ENCODE results near the gene RGS3. TPM values are rescaled to one million over a fixed set of nuclear protein-coding genes. Genes with fewer than 3 reads are reported as not detected.

RGS3 gene
- total RNA-seq, 1 experiment from 2014 or later, result 39.4 TPM

DNA sequence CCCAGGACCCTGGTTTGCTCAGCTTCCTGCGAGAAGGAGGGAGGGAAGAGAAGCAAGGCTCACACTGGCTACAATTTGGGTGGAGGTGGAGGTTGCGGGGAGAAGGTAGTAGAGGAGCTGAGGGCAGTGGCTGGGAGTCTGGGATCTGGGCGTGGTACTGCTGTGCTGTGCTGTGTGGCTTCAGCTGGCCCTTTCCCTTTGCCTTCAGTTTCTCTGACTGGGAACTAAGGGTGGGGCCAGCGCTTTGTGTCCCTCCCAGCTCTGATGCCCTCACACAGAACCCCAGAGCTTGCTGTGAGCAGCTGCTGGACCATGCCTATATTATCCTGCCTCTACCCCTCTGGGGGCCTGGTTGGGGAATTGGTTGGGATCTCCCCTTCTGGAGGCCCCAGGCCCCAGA, 60.9 kb downstream of the RGS3 start:
- no peak overlapping the region for H3K4me2 ChIP-seq (ENCODE audit: low read length)
- H3K36me3 ChIP-seq (ENCODE audit: control insufficient read depth in 1 of 2, insufficient read depth in 2 of 2, low read length in 2 of 2), result peaks cover 34 to 35% of the 10 kb centered on the region in 2 experiments; a peak in 3 of 4 replicates
- H3K9me2 ChIP-seq (ENCODE audit: insufficient read depth), result no peaks in the 10 kb centered on the region
- no peak overlapping the region for H3K27ac ChIP-seq (ENCODE audit: low read depth, low read length)
- CTCF ChIA-PET, result no interaction called here
- H3K27me3 ChIP-seq (ENCODE audit: insufficient read depth, low read length), result no peaks in the 10 kb centered on the region
- no peak overlapping the region for H2AFZ ChIP-seq (ENCODE audit: low read depth, low read length, poor library complexity, severe bottlenecking)
- BruUV-seq (replicated peaks), result no TSS peak
- intact Hi-C loops (cut with micrococcal nuclease), result no loop called here
- no peaks in the 10 kb centered on the region for H3K9me3 ChIP-seq (ENCODE audit: control insufficient read depth in 1 of 2, insufficient read depth in 1 of 2, low read depth in 1 of 2, low read length in 2 of 2)
- POLR2A ChIA-PET, result no interaction called here
- peaks cover 0 to 4% of the 10 kb centered on the region in 2 experiments; a peak in 1 of 4 replicates for H3K4me1 ChIP-seq (ENCODE audit: control insufficient read depth in 1 of 2, insufficient read depth in 2 of 2, low read length in 2 of 2)
- H3K4me3 ChIP-seq (replicated peaks in 1 of 2; ENCODE audit: low read depth in 1 of 2, low read length in 2 of 2), result no peak overlapping the region
- no peaks in the 10 kb centered on the region for H4K20me1 ChIP-seq (ENCODE audit: insufficient read depth)
- TF ChIP-seq TCF7L2 (IDR thresholded peaks at IDR 0.05; ENCODE audit: borderline replicate concordance, extremely low read depth, insufficient read depth, insufficient read length) (no peak), POLR2A (IDR thresholded peaks at IDR 0.05; ENCODE audit: borderline replicate concordance, extremely low read depth, insufficient read depth, insufficient read length) (no peak), EGR1 (IDR thresholded peaks at IDR 0.05; ENCODE audit: low read depth) (no peak), CBX3 (IDR thresholded peaks at IDR 0.05; ENCODE audit: low read depth) (no peak), ELF1 (IDR thresholded peaks at IDR 0.05; ENCODE audit: borderline replicate concordance, low read depth) (no peak)
- TF ChIP-seq, protein P1, sequence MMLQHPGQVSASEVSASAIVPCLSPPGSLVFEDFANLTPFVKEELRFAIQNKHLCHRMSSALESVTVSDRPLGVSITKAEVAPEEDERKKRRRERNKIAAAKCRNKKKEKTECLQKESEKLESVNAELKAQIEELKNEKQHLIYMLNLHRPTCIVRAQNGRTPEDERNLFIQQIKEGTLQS (IDR thresholded peaks at IDR 0.05), result no peak
- TF ChIP-seq, protein P2, sequence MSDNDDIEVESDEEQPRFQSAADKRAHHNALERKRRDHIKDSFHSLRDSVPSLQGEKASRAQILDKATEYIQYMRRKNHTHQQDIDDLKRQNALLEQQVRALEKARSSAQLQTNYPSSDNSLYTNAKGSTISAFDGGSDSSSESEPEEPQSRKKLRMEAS (IDR thresholded peaks at IDR 0.05), result no peak
- RAD21 ChIA-PET (ENCODE audit: low non-redundant PET in 1 of 2, low total read pairs in 2 of 2, uncharacterized antibody in 2 of 2, unreplicated experiment in 2 of 2), result no interaction called here
- ATAC-seq (no peak), DNase-seq (ENCODE audit: low read depth, low spot score) (no peak)
- H3K79me2 ChIP-seq (ENCODE audit: insufficient read depth, low read length), result no peaks in the 10 kb centered on the region
- no peak overlapping the region for H3K9ac ChIP-seq (ENCODE audit: low read length)

DNA sequence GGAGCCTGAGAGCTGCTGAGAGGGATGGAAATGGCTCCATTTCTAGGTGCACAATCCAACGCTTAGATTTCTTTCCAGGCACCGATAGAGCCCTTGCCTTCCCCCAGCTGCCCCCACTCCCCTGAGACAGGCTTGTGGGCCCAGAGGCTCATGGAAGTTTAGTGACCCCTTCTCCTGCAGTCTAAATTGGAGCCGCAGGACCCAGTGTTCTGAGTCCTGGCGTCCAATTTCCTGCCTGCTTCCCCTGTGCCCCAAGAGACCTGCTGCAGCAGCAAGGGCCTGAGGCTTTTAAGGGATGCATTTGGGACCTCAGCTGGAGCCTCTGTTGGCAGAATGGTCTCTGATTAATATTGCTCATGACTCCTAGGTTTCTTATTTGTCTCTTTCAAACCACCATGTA, 61.7 kb downstream of the RGS3 start:
- no peak for ATAC-seq
- H3K27me3 ChIP-seq (ENCODE audit: insufficient read depth, low read length), result no peaks in the 10 kb centered on the region
- DNase-seq (ENCODE audit: low read depth, low spot score), result no peak
- no peak overlapping the region for H3K27ac ChIP-seq (ENCODE audit: low read depth, low read length)
- BruUV-seq (replicated peaks), result no TSS peak
- H3K9ac ChIP-seq (ENCODE audit: low read length), result no peak overlapping the region
- no peak overlapping the region for H3K4me3 ChIP-seq (replicated peaks in 1 of 2; ENCODE audit: low read depth in 1 of 2, low read length in 2 of 2)
- peaks cover 28 to 30% of the 10 kb centered on the region in 2 experiments; a peak in 3 of 4 replicates for H3K36me3 ChIP-seq (ENCODE audit: control insufficient read depth in 1 of 2, insufficient read depth in 2 of 2, low read length in 2 of 2)
- H2AFZ ChIP-seq (ENCODE audit: low read depth, low read length, poor library complexity, severe bottlenecking), result no peak overlapping the region
- H4K20me1 ChIP-seq (ENCODE audit: insufficient read depth), result no peaks in the 10 kb centered on the region
- H3K4me1 ChIP-seq (ENCODE audit: control insufficient read depth in 1 of 2, insufficient read depth in 2 of 2, low read length in 2 of 2), result no peaks in the 10 kb centered on the region
- ChIA-PET RAD21 (ENCODE audit: low non-redundant PET in 1 of 2, low total read pairs in 2 of 2, uncharacterized antibody in 2 of 2, unreplicated experiment in 2 of 2) (no interaction called here), POLR2A (no interaction called here), CTCF (no interaction called here)
- no peaks in the 10 kb centered on the region for H3K79me2 ChIP-seq (ENCODE audit: insufficient read depth, low read length)
- H3K4me2 ChIP-seq (ENCODE audit: low read length), result no peak overlapping the region
- no peak for TF ChIP-seq POLR2A (IDR thresholded peaks at IDR 0.05; ENCODE audit: borderline replicate concordance, extremely low read depth, insufficient read depth, insufficient read length)
- H3K9me3 ChIP-seq (ENCODE audit: control insufficient read depth in 1 of 2, insufficient read depth in 1 of 2, low read depth in 1 of 2, low read length in 2 of 2), result no peaks in the 10 kb centered on the region
- no peaks in the 10 kb centered on the region for H3K9me2 ChIP-seq (ENCODE audit: insufficient read depth)
- intact Hi-C loops (cut with micrococcal nuclease), result no loop called here
